GM19372 (cell line): Measurements from ENCODE around the gene IFNG-AS1.

Experiments used
- ATAC-seq: cut with Tn5 transposase; IDR thresholded peaks from one replicate; pipeline ENCODE4 v1.9.1; 2021; ENCODE audit warnings: mild to moderate bottlenecking, low read depth, moderate library complexity; ENCODE audit not compliant: unreplicated experiment

The IFNG-AS1 gene

DNA sequence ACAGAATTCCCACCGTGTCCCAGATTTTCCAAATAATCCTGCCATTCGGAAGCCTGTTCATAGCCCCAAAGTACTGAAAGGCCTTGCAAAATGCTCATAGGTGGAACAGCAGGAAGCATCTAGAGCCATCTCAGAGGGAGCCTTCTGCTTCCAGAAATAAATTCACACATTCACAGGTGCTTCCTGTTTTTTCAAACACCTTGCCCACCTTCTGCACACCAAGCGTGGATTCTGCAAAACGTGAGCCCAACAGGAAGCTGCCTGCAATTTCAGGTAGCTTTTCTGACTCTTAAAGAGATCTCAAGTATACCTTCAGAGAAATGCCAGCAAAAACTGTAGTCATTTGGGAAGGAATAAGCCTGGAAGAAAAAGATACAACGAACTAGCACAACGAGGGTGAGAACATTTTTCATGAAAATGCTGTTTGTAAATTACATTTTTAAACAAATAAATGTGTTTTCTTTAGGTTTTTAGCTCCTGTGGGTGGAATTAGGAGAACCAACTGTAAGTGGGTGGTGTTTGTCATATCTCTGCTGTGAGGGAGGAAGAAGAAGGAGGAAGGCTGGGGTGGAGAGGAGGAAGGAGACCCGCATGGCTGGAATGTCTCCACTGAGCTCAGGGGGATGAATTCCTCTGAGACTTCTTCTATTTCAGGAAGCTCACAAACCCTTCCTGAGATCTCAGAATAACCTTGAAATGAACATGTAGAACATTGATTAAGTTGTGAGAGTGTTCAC, at the start of gene IFNG-AS1:
TSS of gene IFNG-AS1 (plus strand) at position 264 of the 737 bp plus-strand sequence.
- peak; percentile 31 for ATAC-seq

DNA sequence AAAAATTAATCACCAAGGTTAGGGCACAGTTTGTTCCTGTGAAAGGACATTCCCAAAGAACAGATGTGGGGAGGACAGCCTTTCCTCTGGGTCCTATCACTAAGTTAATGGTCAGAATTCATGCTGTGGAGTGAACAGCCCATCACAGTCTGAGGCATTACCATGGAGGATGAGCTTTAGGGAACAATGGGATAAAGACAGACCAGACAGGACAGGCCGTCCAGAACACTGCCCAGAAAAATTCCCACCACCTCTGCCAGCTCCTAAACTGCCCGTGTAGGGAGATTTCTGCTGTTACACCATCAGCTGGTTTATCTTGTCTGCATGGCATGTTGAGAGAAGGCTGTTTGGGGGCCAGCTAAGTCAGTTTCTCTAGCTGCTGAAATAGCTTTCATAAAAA, 49.6 kb upstream of the IFNG-AS1 start:
- no peak for ATAC-seq

DNA sequence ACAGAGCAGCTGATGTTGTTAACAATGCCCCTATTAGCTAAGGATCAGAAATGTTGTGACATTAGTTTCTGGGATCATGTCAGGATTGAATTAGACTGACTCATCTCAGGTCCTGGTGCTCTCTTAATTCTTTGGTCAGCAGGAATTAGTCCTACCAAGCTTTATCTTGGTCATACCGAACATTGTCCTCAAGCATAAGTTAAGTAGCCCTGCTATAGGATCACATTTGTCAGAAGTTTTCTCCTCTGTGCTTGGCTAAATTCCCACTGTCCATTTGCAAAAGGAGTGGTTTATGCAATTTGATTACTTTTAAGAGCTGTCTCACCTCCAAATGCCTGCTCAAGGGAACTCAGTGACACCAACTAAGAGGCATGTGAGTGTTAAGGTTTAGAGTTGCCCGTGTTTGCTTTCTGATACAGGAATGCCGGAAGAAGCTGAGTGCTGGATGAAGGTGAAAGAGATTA, 48.4 kb upstream of the IFNG-AS1 start:
- no peak for ATAC-seq

DNA sequence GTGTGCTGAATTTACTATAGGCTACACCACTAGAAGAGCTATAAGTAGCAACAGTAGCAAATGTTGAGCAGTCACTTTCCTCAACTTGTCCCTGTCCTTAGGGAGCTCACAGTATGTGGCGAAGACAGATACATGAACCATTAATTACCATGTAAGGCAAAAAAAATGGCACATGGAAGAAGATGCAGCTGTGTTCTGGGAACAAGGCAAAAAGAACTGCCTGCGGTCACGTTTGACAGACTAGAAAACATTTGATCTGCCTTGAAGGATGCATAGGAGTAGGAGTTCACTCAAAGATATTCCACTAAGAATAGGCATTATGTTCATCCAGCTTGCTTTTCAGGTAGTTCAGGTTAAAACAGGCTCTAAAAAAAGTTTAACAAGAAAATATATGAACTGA, 46.5 kb upstream of the IFNG-AS1 start:
- ATAC-seq = no peak

DNA sequence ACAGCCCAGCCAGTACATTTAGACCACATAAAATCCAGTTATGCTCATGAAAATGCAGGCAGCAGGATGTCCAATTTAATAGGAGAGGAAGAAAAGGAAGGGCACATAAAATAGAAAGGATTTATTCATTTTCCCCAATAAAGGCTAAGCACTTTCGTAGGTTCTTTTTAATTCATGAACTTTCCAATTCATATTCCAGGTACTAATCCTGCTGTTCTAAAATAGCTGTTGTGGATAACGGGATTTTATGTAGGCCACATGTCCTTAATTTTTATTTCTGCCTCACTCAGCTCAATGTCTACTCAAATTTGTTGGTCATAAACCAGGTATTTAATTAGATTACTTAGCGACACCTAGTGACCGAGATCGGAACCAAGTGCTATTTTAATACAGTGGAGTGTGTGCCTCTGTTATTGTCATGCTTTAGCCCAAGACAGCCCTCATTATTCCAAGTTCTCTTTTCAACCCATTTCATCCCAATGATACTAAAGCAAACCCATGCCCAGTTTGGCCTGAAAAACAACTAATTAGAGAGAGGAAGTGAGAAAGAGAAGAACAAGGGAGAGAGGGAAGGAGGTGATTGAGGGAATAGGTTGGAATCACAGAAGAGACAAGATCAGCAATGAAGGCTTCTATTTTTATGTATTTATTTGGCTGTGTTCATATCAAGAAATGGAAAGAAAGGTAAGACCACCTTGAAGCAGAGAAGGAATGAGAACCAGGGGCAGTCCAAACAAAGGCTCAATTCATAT, 45.9 kb upstream of the IFNG-AS1 start:
- peak; percentile 82 for ATAC-seq

DNA sequence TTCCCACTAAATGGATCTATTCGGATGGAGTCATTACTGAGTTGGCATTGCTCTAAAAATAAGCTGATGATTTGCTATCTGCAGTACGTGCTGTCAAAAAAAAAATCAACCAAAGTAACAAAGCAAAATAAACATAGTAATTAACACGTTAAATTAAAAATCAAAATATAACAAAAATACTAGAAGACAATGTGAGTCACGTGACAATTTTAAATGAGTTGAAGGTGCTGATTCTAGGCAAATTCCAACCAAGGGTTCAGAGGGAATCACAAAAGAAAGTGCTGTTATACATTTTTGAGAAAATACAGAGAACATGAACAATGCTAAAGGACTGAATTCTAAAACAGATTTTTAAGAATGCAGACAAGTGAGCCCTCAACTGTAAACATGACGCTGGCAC, 45.2 kb upstream of the IFNG-AS1 start:
- no peak for ATAC-seq

DNA sequence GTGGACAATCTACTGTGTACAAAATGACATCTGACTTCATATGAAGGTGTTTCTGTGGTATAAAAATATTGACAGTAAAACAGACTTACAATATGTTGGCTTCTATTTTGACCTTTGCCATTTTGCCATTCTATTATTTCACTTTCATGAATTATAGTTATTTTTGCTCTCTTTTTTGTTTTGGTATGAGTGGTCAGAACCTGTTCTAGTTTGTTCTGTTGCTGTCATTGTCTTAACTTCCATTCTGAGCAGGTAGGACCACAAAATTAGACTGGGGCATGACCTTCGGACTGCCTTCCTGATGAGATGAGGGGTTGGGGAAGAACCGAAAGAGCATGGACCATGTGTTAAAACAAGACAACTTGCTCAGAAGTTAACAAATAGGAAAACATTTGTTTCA, 36.5 kb upstream of the IFNG-AS1 start:
- no peak for ATAC-seq

DNA sequence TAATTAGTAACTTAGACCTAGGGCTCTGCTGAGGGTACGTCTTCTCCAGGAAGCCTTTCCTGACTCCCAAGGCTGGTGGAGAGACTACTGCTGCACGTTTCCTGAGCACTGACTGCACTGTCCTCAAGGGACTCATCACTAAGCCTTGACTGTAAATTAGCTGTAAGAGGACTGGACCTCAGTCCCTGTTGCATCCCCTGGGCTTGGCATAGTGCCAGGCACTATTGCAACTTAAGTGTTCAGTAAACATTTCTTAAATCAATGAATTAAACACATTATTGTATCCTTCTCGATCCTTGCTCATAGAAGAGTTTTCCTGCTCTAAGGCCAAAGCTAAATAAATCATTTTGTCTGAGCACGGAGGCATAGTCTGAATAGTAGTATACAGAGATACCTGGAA, 31.9 kb upstream of the IFNG-AS1 start:
- ATAC-seq = no peak

DNA sequence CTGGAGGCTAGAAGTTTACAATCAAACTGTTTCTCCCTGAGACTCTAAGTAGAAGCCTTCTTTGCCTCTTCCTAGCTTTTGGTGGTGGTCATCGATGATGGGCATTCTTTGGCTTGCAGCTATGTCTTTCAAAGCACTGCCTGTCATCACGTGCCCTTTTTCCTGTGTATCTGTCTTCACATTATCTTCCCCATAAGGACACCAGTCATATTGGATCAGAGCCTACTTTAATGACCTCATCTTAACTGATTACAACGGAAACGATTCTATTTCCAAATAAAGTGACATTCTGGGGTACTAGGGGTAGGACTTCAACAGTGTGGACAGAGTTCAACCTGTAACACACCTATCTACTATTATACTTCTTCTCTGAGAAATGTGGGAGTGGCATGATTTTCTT, 31.1 kb upstream of the IFNG-AS1 start:
- no peak for ATAC-seq

DNA sequence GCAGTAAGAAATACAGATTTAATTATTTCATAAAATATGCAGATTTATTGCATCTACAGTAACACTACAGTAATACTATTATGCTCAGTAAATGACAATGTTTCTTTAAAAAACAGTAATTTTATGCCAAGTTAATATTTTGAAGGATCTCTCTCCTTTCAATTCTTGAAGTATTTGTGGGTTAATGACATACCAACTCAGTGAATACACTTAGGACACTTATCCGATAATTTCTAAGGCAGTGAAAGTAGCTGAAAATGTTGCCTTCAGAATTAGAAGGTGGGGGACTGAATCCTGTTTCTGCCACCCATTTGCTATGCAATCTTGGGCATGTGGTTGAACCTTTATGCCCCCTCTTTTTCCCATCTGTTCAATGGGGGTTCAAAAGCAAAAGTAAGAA, 24.8 kb upstream of the IFNG-AS1 start:
- ATAC-seq = no peak

DNA sequence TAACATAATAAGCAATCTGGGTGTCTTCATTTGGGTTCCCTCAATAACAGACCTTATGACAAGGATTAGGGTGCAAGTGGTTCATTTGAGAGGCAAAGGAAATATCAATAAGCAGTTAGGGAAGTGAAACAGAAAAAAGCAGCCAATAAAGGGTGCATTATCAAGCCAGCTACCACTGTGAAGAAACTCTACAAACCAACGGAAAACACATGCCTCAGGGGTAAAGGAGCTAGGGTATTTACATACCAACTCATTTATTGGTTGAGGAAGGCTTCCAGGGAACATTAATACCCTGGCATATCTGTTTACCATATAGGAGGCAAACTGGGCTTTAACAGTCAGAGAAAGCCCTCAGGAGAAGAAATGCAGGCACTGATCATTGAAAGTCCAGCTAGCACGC, 22.7 kb upstream of the IFNG-AS1 start:
- no peak for ATAC-seq

DNA sequence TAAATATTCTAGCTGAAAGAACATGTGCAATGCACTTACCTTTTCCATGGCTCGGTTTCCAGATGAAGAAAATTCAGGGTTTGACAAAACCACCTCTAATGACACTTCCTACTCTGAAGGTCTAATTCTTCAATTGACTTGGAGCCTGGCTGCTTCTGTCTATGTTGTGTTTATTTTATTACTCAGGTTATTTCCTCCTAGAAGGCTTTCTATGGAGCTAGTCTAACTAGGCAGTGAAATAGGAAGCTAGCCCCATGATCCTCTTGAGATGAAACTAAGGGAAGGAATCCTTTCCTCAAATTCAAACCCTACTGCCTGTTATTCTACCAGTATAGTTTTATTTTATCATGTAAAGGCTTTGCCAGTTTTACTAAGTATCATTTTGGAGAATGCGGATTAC, 20.9 kb upstream of the IFNG-AS1 start:
- no peak for ATAC-seq

DNA sequence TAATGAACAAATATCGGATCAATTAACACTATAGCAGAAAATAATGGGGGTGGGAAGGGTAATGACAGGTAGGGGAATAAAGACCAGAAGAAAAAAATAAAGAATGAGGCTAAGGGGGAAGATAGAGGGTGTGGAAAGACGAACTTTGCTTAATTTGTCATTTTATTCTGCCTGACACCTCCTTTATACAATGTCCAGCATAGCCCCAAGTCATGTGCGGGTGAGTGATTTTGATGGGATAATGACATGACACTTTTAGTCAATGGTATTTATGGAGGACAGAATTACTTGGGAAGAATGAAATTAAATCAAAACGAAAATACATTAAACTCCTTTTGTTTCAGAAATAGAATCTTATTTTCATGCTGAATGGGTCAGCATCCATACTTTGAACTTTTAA, 20.5 kb upstream of the IFNG-AS1 start:
- no peak for ATAC-seq

DNA sequence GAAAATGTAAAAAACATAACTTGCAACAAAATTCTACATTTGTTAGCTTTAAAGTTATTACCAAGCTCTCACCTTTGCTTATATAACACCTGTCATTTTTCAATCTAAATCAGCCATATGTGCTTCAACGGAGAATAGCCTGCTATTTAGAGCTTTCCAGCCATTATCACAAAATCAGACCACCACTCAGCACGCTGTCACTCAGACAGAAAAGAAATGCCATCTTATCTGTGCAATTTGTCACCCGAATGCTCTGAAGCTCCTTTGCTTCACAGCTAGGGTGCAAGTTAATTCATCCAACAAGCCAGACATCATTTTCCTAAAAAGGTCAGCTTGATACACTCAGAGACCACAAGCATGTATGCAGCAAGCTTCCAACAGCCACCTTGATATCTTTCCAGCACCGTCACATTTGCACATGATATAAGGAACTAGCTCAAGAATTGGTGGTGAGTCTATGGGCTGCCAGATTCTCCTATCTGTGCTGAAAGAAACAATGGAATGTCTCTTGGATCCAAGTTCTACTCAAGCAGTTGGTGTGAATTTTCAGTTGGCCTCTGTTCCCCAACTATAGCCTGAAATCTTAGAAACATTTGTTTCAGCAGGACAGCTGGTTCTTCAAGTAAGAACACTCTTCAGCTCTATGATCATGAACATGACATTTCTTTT, 20.0 kb upstream of the IFNG-AS1 start:
- no peak for ATAC-seq

DNA sequence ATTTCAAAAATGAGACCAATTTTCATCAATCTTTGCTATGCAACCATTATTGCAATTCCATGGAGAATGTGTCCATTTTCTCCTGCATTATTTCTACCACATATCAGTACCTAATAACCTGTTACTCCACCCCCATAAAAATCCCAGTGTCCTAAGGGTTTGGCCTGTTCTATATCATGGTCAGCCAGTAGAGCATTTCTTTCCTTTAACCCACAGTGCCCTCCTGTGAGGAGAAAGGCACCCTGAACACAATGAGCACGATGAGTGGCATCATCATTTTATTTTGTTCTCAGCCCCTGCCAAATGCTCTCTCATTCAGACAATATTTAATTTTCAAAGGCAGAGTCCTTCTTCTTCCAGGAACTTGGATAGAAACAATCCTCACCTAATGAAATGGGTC, 11.6 kb upstream of the IFNG-AS1 start:
- ATAC-seq = no peak

DNA sequence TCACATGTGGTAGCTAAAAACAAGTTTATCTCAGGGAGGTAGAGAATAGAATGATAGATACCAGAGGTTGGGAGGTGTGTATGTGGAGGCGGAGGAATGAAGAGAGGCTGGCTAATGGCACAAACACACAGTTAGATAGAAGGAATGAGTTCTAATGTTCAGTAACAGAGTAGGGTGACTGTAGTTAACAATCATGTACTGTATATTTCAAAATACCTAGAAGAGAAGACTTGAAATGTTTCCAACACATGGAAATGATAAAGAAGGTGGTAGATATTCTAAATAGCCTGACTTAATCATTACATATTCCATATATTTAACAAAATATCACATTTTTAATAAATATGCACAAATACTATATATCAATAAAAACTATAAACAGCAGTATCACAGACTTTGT, 8.9 kb upstream of the IFNG-AS1 start:
- no peak for ATAC-seq

DNA sequence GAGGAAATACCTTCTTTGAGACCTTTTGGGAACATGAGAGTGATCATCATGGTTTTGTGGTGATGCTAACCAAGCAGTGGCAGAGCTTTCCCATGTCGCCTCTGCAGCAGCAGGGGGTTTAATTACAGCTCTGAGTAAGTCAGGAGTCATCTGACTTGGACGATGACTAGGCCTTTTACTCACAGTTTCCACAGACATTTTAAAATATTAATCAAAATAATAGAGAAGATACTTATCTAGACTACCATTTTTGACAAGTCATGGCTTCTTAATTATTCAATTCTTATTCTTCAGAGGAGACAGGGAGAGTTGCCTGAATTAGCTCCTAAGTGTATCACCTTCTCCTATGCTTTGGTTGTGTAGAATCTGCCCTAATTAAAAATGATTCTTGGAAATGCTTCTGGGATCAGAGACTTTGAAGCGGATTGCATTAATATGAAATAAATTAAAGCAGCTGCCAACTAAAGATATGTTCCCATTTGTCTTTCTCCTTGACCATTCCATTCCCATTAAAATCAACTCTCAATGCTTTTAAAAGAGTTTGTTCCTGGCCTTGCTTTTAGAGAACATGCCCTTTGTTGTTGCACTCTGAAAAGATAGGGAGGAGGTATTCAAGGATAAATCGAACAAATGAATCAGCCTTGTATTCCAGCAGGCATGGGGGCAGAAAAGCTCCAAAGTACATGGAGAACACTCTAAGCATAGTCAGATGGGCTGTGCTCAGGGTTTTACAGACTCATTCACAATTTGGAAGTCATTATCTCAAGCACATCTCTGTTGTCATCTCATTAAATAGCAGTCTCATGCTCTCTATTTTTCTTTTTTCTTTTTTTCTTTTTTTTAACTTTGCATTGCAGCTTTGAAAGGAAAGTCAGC, 7.7 kb upstream of the IFNG-AS1 start:
- no peak for ATAC-seq

DNA sequence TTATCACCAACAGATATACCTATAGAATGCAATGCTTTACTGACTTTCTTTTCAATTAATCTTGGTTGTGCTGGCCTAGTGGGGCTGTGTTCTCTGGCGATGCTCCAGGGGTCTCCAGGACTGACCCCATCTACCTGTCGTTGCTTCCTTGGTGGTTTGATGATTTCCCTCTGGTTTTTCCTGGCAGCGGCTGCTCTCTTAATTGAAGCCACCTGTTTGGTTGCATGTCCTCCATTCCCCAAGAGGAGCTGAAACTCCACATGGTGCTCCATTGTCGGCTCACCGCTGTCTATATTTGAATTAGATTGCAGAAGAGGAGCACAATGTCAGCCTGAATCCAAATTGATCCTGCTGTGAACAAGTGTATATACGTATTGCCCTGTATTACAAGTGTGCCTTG, 7.1 kb upstream of the IFNG-AS1 start:
- no peak for ATAC-seq

DNA sequence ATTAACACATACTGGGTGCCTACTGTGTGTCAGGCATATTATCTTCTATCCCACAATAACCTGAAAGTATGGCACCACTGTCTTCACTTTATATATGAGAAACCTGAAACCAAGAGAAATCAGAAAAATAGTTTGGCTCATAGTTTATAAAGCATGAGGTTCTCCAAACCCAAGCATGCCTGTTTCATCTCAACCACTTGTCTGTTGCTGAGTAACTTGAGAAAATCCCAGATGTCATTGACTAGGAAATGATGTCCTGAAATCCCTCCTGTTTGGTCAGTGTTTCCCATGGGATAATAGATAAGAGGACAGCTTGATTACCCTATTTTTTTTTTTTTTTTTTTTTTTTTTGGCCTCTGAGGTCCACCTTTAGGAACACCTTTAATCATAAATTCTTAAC, 2.6 kb upstream of the IFNG-AS1 start:
- ATAC-seq = no peak

DNA sequence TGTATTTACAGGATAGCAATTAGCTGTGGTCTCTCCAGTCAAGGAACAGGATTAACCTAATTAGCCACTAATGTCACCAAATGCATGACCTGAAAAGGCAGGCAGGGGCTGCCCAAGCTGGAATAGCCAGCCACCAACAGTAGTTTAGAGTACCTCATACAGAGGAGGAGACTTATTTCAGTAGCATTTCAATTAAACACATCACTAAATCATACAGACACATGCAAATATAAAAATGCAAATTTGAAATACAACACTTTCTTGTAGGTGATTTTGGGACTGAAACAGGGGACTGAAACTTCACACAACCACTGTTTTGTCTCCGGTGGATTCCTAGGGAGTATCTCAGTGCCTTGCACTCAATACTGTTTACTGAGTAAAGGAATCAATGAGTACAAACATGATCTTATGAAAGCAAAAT, 636 bp upstream of the IFNG-AS1 start:
- peak; percentile 67 for ATAC-seq

DNA sequence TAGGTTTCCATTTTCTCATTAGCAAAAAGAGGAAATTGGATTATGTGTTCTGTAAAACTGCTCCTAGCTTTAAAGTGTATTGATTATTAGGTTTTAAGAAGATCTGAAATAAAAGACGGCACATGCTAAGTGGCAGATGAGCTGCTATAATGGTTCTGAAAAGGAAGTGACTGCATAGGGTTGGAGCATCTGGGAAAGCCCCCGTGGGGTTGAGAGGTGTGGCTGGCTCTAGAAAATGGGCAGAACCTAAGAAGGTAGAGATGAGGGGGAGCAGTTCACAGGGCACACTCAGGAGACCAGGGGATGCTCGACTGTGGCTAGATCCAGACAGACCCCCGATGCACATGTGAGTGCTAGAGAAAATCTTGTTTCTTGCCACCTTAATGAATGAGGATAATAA, 1.9 kb downstream of the IFNG-AS1 start:
- peak; percentile 58 for ATAC-seq
